Fibroblast of skin of left biceps (primary cell): ENCODE measurements around the gene MAL.
"Not testable (repeated sequence)": the region's sequence is repeated elsewhere in the genome, so short reads cannot be mapped to it uniquely, and the experiment has no call there.

Experiments used
- DNase-seq, 2 experiments: peaks; one replicate each; pipeline ENCODE4 v3.0.0-alpha.2; 2013; ENCODE audit warnings: low read depth in 2 of 2

MAL gene

GRCh38 chr2:95098273-95098672 is 72.8 kb downstream of the MAL start:
- not testable (repeated sequence) for DNase-seq

DNA sequence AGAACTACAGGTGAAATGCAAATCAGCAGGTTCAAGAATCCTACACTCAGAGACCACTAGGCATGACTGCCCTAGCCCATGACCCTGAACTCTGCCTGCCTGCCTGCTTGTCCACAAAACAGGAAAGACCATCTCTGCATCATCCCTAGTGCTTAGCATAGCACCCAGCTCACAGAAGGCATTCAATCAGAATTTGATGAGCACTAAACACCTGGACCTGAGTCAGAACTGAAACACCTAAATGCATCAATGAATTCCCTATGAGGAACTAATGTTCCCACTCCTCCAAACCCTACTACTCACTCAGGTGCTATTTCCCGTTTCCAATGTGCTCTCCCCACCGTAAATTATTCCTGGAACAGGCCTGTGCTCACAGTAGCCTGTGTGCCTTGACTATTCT is 74.4 kb downstream of the MAL start:
- no peak for DNase-seq
